ENCODE measurements around the gene MTCP1. TPM values are rescaled to one million over a fixed set of nuclear protein-coding genes. Genes with fewer than 3 reads are reported as not detected.

MTCP1 gene
- total RNA-seq, 1 donor from 2014 or later = 13.0 TPM

DNA sequence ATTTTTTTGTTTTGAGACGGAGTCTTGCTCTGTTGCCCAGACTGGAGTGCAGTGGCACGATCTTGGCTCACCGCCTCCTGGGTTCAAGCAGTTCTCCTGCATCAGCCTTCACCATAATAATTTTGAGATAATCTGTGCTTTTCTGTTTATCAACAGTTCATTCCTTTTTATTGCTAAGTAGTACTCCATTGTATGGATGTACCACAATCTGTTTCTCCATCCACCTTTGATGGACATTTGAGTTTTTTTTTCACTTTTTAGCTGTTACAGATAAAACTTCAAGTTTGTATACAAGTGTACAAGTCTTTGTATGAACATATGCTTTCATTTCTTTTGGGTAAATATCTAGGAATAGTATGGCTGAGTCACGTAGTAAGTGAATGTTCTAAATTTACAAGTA lies 35.2 kb downstream of the MTCP1 start:
- no peaks in the 10 kb centered on the region for H3K27me3 Mint-ChIP-seq
- H3K36me3 Mint-ChIP-seq (ENCODE audit: insufficient read depth) = peaks cover 27% of the 10 kb centered on the region
- H3K27ac Mint-ChIP-seq = no peak overlapping the region
- H3K9me3 Mint-ChIP-seq (ENCODE audit: low read depth) = peaks cover 45% of the 10 kb centered on the region
- H3K4me1 Mint-ChIP-seq (ENCODE audit: low read depth) = no peaks in the 10 kb centered on the region
- no peak for DNase-seq (ENCODE audit: low spot score, unreplicated experiment)
- TF ChIP-seq, protein P1, sequence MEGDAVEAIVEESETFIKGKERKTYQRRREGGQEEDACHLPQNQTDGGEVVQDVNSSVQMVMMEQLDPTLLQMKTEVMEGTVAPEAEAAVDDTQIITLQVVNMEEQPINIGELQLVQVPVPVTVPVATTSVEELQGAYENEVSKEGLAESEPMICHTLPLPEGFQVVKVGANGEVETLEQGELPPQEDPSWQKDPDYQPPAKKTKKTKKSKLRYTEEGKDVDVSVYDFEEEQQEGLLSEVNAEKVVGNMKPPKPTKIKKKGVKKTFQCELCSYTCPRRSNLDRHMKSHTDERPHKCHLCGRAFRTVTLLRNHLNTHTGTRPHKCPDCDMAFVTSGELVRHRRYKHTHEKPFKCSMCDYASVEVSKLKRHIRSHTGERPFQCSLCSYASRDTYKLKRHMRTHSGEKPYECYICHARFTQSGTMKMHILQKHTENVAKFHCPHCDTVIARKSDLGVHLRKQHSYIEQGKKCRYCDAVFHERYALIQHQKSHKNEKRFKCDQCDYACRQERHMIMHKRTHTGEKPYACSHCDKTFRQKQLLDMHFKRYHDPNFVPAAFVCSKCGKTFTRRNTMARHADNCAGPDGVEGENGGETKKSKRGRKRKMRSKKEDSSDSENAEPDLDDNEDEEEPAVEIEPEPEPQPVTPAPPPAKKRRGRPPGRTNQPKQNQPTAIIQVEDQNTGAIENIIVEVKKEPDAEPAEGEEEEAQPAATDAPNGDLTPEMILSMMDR (IDR thresholded peaks at IDR 0.05; ENCODE audit: unreplicated experiment) = no peak
- H3K4me3 Mint-ChIP-seq (ENCODE audit: low read depth) = no peak overlapping the region

DNA sequence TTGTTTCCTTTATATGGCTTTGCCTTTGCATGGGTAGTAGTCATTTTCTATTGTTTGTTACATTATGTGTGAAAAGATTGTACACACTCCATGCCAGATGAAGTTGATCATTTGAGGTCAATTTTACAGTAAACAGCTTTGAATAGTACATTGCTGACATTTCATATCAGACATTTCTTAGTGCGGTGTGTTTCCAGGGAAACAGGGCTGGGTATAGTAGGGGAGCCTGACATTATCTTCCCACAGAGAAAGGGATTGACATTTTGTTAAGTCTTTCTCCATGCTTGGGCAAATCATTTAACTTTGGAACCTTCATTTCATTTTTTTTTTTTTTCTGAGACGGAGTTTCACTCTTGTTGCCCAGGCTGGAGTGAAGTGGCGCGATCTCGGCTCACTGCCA lies 39.3 kb downstream of the MTCP1 start:
- TF ChIP-seq, protein P1 (IDR thresholded peaks at IDR 0.05; ENCODE audit: unreplicated experiment) = no peak
- H3K9me3 Mint-ChIP-seq (ENCODE audit: low read depth) = peaks cover 24% of the 10 kb centered on the region
- no peak overlapping the region for H3K4me3 Mint-ChIP-seq (ENCODE audit: low read depth)

GRCh38 chrX:155028877-155029291 lies 42.1 kb downstream of the MTCP1 start:
- Mint-ChIP-seq H3K27me3 (no peaks in the 10 kb centered on the region), H3K9me3 (ENCODE audit: low read depth) (peaks cover 6% of the 10 kb centered on the region), H3K36me3 (ENCODE audit: insufficient read depth) (peaks cover 2% of the 10 kb centered on the region), H3K4me3 (ENCODE audit: low read depth) (peak overlapping the region; percentile 51), H3K27ac (peak overlapping the region; percentile 90), H3K4me1 (ENCODE audit: low read depth) (peaks cover 7% of the 10 kb centered on the region)
- DNase-seq (ENCODE audit: low spot score, unreplicated experiment) = no peak
- TF ChIP-seq, protein P1 (IDR thresholded peaks at IDR 0.05; ENCODE audit: unreplicated experiment) = no peak

More for the DNA sequence above, 39.3 kb downstream of the MTCP1 start:
- Mint-ChIP-seq H3K36me3 (ENCODE audit: insufficient read depth) (peaks cover 18% of the 10 kb centered on the region), H3K27me3 (no peaks in the 10 kb centered on the region), H3K4me1 (ENCODE audit: low read depth) (peaks cover 7% of the 10 kb centered on the region), H3K27ac (no peak overlapping the region)
- no peak for DNase-seq (ENCODE audit: low spot score, unreplicated experiment)

- Mint-ChIP-seq H3K36me3 (ENCODE audit: insufficient read depth) (peaks cover 2% of the 10 kb centered on the region), H3K4me3 (ENCODE audit: low read depth) (peak overlapping the region; percentile 86), H3K4me1 (ENCODE audit: low read depth) (peaks cover 10% of the 10 kb centered on the region), H3K9me3 (ENCODE audit: low read depth) (peaks cover 9% of the 10 kb centered on the region), H3K27me3 (no peaks in the 10 kb centered on the region), H3K27ac (peak overlapping the region; percentile 97)
- DNase-seq (ENCODE audit: low spot score, unreplicated experiment) = no peak
- TF ChIP-seq, protein P1 (IDR thresholded peaks at IDR 0.05; ENCODE audit: unreplicated experiment) = no peak
Measured at GRCh38 chrX:155028129-155028528, 42.8 kb downstream of the MTCP1 start.

DNA sequence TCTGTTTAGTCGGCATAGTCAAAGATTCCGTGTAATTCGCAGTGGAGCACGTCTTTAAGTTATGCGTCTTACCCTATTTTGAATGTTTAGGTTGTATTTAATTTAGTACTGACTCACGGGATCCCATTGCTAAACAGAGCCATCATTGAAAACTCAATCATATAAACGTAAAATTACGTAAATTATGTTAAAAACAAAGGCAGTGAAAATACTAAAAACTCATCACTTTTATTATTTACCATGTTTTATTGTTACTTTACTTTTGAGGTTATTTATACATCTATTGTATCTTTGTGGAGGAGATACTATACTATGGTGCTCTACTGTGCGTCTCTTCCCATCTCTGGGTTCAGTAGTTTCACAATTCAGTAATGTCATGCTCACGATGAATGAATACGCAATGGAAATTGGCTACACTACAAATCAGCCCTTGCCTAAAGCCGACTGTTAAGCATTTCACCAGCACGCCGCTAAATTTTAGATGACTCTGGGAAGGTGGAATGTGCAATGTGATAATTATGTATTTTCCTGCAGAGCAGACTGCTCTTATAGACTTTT lies 43.3 kb downstream of the MTCP1 start:
- Mint-ChIP-seq H3K4me3 (ENCODE audit: low read depth) (peak overlapping the region; percentile 86), H3K36me3 (ENCODE audit: insufficient read depth) (peaks cover 2% of the 10 kb centered on the region), H3K27ac (peak overlapping the region; percentile 97), H3K27me3 (no peaks in the 10 kb centered on the region), H3K4me1 (ENCODE audit: low read depth) (peaks cover 11% of the 10 kb centered on the region), H3K9me3 (ENCODE audit: low read depth) (peaks cover 10% of the 10 kb centered on the region)
- DNase-seq (ENCODE audit: low spot score, unreplicated experiment) = no peak
- TF ChIP-seq, protein P1 (IDR thresholded peaks at IDR 0.05; ENCODE audit: unreplicated experiment) = no peak
